Ascending aorta (tissue), 2 donors: ENCODE results near the gene LIPJ. TPM values are rescaled to one million over a fixed set of nuclear protein-coding genes. Genes with fewer than 3 reads are reported as not detected.

Experiments
- DNase-seq, 2 donors: peaks; one replicate each; pipeline ENCODE4 v3.0.0-alpha.2; 2019; ENCODE audit warnings: low spot score in 2 of 2
- H3K27ac ChIP-seq, 2 donors: fragments of 200-600 bp; sonication (generic); one replicate each; pipeline ENCODE4 v1.5.1; 2016 to 2017; ENCODE audit warnings: mild to moderate bottlenecking in 1 of 2
- H3K27me3 ChIP-seq: fragments of 200-600 bp; sonication (generic); one replicate; pipeline ENCODE4 v1.5.1; 2017
- H3K36me3 ChIP-seq, 2 donors: fragments of 200-600 bp; sonication (generic); one replicate each; pipeline ENCODE4 v1.5.1; 2016
- H3K4me1 ChIP-seq, 2 donors: fragments of 200-600 bp; sonication (generic); one replicate each; pipeline ENCODE4 v1.5.1; 2016 to 2017; ENCODE audit warnings: mild to moderate bottlenecking in 1 of 2
- H3K4me3 ChIP-seq, 2 donors: fragments of 200-600 bp; sonication (generic); one replicate each; pipeline ENCODE4 v1.5.1; 2016 to 2017; ENCODE audit warnings: mild to moderate bottlenecking in 1 of 2
- H3K9me3 ChIP-seq, 2 donors: fragments of 200-600 bp; sonication (generic); one replicate each; pipeline ENCODE4 v1.5.1; 2016
- CTCF ChIP-seq, 3 experiments: fragments of 200-600 bp in 2 of 3; fragments of 450-650 bp in 1 of 3; sonication (generic) in 2 of 3; IDR thresholded peaks; one replicate each; pipeline ENCODE4 v1.5.1; 2016 to 2019; ENCODE audit warnings: antibody characterized with exemption in 3 of 3, mild to moderate bottlenecking in 1 of 3, moderate library complexity in 1 of 3
- intact Hi-C: fragments of 100-400 bp; cut with DNase I; formaldehyde crosslinking; loops from one replicate; pipeline ENCODE4 v1.15.1; 2023
- total RNA-seq: library from RNA; depleted of rRNA; stranded (reverse); fragments of >200 nt; gene quantifications from one replicate; pipeline ENCODE4 v1.1.0, GENCODE V29; 2016

LIPJ gene
- total RNA-seq, 1 donor from 2014 or later: not detected

- TF ChIP-seq CTCF (IDR thresholded peaks at IDR 0.05): no peak
- no peaks in the 10 kb centered on the region for H3K36me3 ChIP-seq
- H3K27me3 ChIP-seq: no peaks in the 10 kb centered on the region
- H3K27ac ChIP-seq: peak overlapping the region; percentile 88 to 91
- H3K9me3 ChIP-seq: no peaks in the 10 kb centered on the region
- peaks cover 0 to 6% of the 10 kb centered on the region in 2 donors for H3K4me1 ChIP-seq
- DNase-seq: no peak
- intact Hi-C loops: loop anchor here (10.0 kb wide), 1 partner anchor 632 kb away; no protein-coding TSS in a partner anchor
- peak overlapping the region; percentile 70 to 75 for H3K4me3 ChIP-seq
Observed at GRCh38 chr10:88582411-88582805, 4.2 kb upstream of the LIPJ start.

- H3K36me3 ChIP-seq: no peaks in the 10 kb centered on the region
- no peaks in the 10 kb centered on the region for H3K9me3 ChIP-seq
- intact Hi-C loops: loop anchor here (10.0 kb wide), 1 partner anchor 632 kb away; no protein-coding TSS in a partner anchor
- H3K27ac ChIP-seq: peak within 1 kb of the TSS; percentile 88 to 91
- TF ChIP-seq CTCF (IDR thresholded peaks at IDR 0.05): peak; percentile 70 to 95 (median 88)
- peak within 1 kb of the TSS; percentile 70 to 75 for H3K4me3 ChIP-seq
- DNase-seq: peak in 1 of 2 donors; percentile 83
- H3K27me3 ChIP-seq: no peaks in the 10 kb centered on the region
- H3K4me1 ChIP-seq: peaks cover 0 to 6% of the 10 kb centered on the region in 2 donors
Observed at GRCh38 chr10:88582806-88583583, 3.6 kb upstream of the LIPJ start, which contains the start of gene RNLS. TSS of gene RNLS (minus strand) at chr10:88583318.

GRCh38 chr10:88583584-88583957, 3.0 kb upstream of the LIPJ start:
- Histone ChIP-seq H3K4me3 (peak overlapping the region; percentile 70 to 75), H3K4me1 (peaks cover 0 to 6% of the 10 kb centered on the region in 2 donors), H3K9me3 (no peaks in the 10 kb centered on the region), H3K36me3 (no peaks in the 10 kb centered on the region), H3K27me3 (no peaks in the 10 kb centered on the region), H3K27ac (peak overlapping the region; percentile 88 to 91)
- no peak for DNase-seq
- intact Hi-C loops: loop anchor here (10.0 kb wide), 1 partner anchor 631 kb away; no protein-coding TSS in a partner anchor
- no peak for TF ChIP-seq CTCF (IDR thresholded peaks at IDR 0.05)

GRCh38 chr10:88592381-88592780, 5.8 kb downstream of the LIPJ start:
- Histone ChIP-seq H3K27me3 (no peaks in the 10 kb centered on the region), H3K4me1 (no peaks in the 10 kb centered on the region), H3K36me3 (no peaks in the 10 kb centered on the region), H3K4me3 (no peak overlapping the region), H3K27ac (no peak overlapping the region), H3K9me3 (no peaks in the 10 kb centered on the region)
- no peak for TF ChIP-seq CTCF (IDR thresholded peaks at IDR 0.05)
- no peak for DNase-seq
- intact Hi-C loops: no loop called here

- no peaks in the 10 kb centered on the region for H3K9me3 ChIP-seq
- intact Hi-C loops: no loop called here
- no peak for DNase-seq
- no peak overlapping the region for H3K4me3 ChIP-seq
- H3K27me3 ChIP-seq: no peaks in the 10 kb centered on the region
- no peaks in the 10 kb centered on the region for H3K4me1 ChIP-seq
- no peak for TF ChIP-seq CTCF (IDR thresholded peaks at IDR 0.05)
- no peak overlapping the region for H3K27ac ChIP-seq
- no peaks in the 10 kb centered on the region for H3K36me3 ChIP-seq
Observed at GRCh38 chr10:88592906-88593305, 6.3 kb downstream of the LIPJ start.
